ENCODE results near the gene CFAP221. TPM values are rescaled to one million over a fixed set of nuclear protein-coding genes. Genes with fewer than 3 reads are reported as not detected.

Gene CFAP221
- total RNA-seq, 1 experiment from 2014 or later: 0.20 TPM

DNA sequence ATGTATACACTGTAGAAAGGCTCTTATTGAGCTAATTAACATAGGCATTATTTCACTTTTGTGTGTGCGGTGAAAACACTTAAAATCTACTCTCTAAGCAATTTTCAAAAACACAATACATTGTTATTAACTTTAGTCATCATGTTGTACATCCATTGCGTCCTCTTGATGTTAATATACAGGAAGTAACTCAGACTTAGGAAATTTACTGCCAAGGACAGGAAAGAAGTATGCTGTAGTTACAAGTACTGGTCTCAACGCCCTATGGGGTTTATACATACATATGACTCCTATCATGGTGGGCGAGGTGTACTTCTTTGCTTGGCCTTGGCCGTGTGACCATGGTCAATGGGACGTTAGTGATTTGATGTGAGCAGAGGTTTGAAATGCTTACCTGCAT lies 35.5 kb upstream of the CFAP221 start:
- H4K91ac ChIP-seq (ENCODE audit: insufficient read length, low read depth, low read length): no peak overlapping the region
- H4K8ac ChIP-seq (replicated peaks; ENCODE audit: insufficient read length, low read depth, low read length): no peak overlapping the region
- H4K5ac ChIP-seq (ENCODE audit: insufficient read length, low read depth, low read length): no peak overlapping the region
- H3K36me3 Mint-ChIP-seq (ENCODE audit: insufficient read depth in 1 of 3, low read depth in 3 of 3): no peaks in the 10 kb centered on the region
- peaks cover 12% of the 10 kb centered on the region for H3K27me3 Mint-ChIP-seq (ENCODE audit: low read depth)
- no peak overlapping the region for H3K9ac ChIP-seq (ENCODE audit: extremely low read depth, insufficient read length, low read length)
- no peaks in the 10 kb centered on the region for H4K20me1 ChIP-seq (ENCODE audit: control insufficient read depth, insufficient read depth, insufficient read length)
- no peaks in the 10 kb centered on the region for H3K79me2 ChIP-seq (ENCODE audit: insufficient read depth, low read length)
- no peaks in the 10 kb centered on the region for H3K27me3 ChIP-seq (ENCODE audit: insufficient read depth, low read length)
- H3K4me3 Mint-ChIP-seq: no peak overlapping the region
- no peaks in the 10 kb centered on the region for H3K4me1 ChIP-seq (ENCODE audit: insufficient read depth, low read length)
- H2AK5ac ChIP-seq (ENCODE audit: insufficient read length, low read length): no peak overlapping the region
- TF ChIP-seq, protein P1, sequence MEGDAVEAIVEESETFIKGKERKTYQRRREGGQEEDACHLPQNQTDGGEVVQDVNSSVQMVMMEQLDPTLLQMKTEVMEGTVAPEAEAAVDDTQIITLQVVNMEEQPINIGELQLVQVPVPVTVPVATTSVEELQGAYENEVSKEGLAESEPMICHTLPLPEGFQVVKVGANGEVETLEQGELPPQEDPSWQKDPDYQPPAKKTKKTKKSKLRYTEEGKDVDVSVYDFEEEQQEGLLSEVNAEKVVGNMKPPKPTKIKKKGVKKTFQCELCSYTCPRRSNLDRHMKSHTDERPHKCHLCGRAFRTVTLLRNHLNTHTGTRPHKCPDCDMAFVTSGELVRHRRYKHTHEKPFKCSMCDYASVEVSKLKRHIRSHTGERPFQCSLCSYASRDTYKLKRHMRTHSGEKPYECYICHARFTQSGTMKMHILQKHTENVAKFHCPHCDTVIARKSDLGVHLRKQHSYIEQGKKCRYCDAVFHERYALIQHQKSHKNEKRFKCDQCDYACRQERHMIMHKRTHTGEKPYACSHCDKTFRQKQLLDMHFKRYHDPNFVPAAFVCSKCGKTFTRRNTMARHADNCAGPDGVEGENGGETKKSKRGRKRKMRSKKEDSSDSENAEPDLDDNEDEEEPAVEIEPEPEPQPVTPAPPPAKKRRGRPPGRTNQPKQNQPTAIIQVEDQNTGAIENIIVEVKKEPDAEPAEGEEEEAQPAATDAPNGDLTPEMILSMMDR (conservative IDR thresholded peaks at IDR 0.05): no peak
- no peak overlapping the region; a peak in 1 of 7 replicates for H3K27ac Mint-ChIP-seq
- H3K4me1 Mint-ChIP-seq: no peaks in the 10 kb centered on the region
- no peak overlapping the region for H2BK12ac ChIP-seq (ENCODE audit: insufficient read length, low read depth, low read length)
- no peak overlapping the region for H2BK20ac ChIP-seq (ENCODE audit: low read depth, low read length, poor library complexity, severe bottlenecking)
- H3K23ac ChIP-seq (ENCODE audit: insufficient read length, low read depth, low read length): no peak overlapping the region
- no peaks in the 10 kb centered on the region for H3K9me3 ChIP-seq (ENCODE audit: control insufficient read depth, low read depth, low read length)
- H3T11ph ChIP-seq (ENCODE audit: low read length): no peak overlapping the region
- DNase-seq: no peak
- H2BK5ac ChIP-seq (ENCODE audit: insufficient read length, low read length): no peak overlapping the region
- H3K23me2 ChIP-seq (ENCODE audit: insufficient read length, low read depth, low read length, poor library complexity, severe bottlenecking): no peaks in the 10 kb centered on the region
- H2AFZ ChIP-seq (ENCODE audit: low read length): no peak overlapping the region
- H3K56ac ChIP-seq (ENCODE audit: insufficient read length, low read depth, low read length): no peak overlapping the region
- H2BK15ac ChIP-seq (ENCODE audit: low read depth, low read length): no peak overlapping the region
- no peaks in the 10 kb centered on the region for H3K79me1 ChIP-seq (ENCODE audit: insufficient read depth, low read depth, low read length, poor library complexity, severe bottlenecking)
- no peak overlapping the region for H3K27ac ChIP-seq (ENCODE audit: insufficient read length, low read depth, low read length)
- no peak overlapping the region for H2BK120ac ChIP-seq (ENCODE audit: low read depth, low read length, poor library complexity, severe bottlenecking)
- no peak overlapping the region for H3K4ac ChIP-seq (ENCODE audit: low read depth, low read length)
- no CpG with 5 or more reads among the region's 6 CpGs for whole genome bisulfite sequencing (ENCODE audit: extremely low coverage, insufficient read length, low lambda C conversion rate)
- no peak overlapping the region for H3K14ac ChIP-seq (ENCODE audit: insufficient read depth, low read length)
- H3K4me2 ChIP-seq (ENCODE audit: insufficient read depth, insufficient read length, low read length): no peak overlapping the region
- no peaks in the 10 kb centered on the region for H3K9me3 Mint-ChIP-seq
- H3K18ac ChIP-seq (ENCODE audit: insufficient read length, low read depth, low read length): no peak overlapping the region

Measured in H9 (cell line).